RWPE1 (cell line): ENCODE results near the gene CHRM3.

ENCODE experiments used
- CTCF ChIA-PET: fragments of 350-600 bp; sonication (Branson Sonifier 250); formaldehyde crosslinking; extraction: SDS; loops from one replicate; lab custom pipeline; 2021; lab: Yijun Ruan, JAX
- POLR2A ChIA-PET: fragments of 400-600 bp; formaldehyde crosslinking; extraction: SDS; loops from one replicate; lab custom pipeline; 2020; ENCODE audit warnings: antibody characterized with exemption; ENCODE audit not compliant: low non-redundant PET; lab: Yijun Ruan, JAX
- DNase-seq: peaks from one replicate; pipeline ENCODE4 v3.0.0; 2012; ENCODE audit warnings: low spot score
- H3K27ac ChIP-seq: fragments of 450-650 bp; 2 replicates; pipeline ENCODE4 v1.5.1; 2017
- TF ChIP-seq, protein P1 (sequence below): fragments of 450-650 bp; conservative IDR thresholded peaks from 2 replicates; pipeline ENCODE4 v1.5.1; 2017; ENCODE audit warnings: low read depth, mild to moderate bottlenecking

Gene CHRM3

DNA sequence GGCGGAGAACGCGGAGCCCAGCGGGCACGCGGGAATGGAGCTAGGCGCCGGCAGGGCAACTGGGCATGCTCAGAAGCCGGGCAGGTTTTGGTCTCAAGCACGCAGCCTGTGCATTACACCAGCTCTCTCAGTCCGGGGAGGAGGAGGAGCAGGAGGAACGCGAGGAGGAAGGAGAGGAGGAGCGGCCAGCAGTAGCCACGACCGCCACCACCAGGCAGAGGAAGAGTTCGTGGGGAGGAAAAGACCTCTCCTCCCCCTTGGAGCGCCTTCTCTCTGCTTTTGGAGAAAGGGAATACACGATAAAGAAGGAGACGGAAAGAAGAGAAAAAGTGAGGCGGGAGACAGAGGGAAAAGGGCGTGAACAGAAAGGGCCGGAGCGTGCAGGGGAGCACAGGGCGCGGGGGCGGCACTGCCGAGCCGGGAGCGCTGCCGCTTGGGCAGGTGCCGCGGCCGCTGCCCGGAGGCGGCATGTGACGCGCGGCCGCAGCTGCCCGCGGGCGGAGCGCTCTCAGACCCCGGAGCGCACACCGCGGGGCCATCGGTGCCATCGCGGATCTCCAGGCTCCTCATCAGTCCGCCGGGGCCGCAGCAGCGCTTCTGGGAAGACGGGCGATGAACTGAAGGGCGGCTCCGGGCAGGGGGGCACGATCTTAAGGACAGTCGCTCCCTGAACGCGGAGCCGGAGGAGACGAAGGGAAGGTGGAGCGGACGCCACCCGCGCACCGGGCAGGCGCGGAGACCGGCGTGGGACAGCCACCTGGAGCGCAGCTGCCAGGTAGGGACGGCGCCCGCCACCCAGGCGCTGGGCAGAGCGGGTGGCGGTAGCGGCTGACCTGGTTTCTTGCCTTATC lies at the start of gene CHRM3:
Gene CHRM3, plus strand, starts transcription at position 116 of the 851 bp plus-strand sequence. CDS start 520,884 bp downstream, outside the sequence.
- ChIA-PET CTCF (interaction anchor here (0.6 kb wide), 1 partner anchor 335 kb away, joined by 3 read pairs; no protein-coding TSS in a partner anchor), POLR2A (interaction anchor here (0.9 kb wide), 1 partner anchor 428 kb away, joined by 3 read pairs; no protein-coding TSS in a partner anchor)
- peak; percentile 59 for DNase-seq
- TF ChIP-seq, protein P1, sequence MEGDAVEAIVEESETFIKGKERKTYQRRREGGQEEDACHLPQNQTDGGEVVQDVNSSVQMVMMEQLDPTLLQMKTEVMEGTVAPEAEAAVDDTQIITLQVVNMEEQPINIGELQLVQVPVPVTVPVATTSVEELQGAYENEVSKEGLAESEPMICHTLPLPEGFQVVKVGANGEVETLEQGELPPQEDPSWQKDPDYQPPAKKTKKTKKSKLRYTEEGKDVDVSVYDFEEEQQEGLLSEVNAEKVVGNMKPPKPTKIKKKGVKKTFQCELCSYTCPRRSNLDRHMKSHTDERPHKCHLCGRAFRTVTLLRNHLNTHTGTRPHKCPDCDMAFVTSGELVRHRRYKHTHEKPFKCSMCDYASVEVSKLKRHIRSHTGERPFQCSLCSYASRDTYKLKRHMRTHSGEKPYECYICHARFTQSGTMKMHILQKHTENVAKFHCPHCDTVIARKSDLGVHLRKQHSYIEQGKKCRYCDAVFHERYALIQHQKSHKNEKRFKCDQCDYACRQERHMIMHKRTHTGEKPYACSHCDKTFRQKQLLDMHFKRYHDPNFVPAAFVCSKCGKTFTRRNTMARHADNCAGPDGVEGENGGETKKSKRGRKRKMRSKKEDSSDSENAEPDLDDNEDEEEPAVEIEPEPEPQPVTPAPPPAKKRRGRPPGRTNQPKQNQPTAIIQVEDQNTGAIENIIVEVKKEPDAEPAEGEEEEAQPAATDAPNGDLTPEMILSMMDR, result peak; percentile 30; the same call in 1 of the 2 replicates
- H3K27ac ChIP-seq, result no peak within 1 kb of the TSS

- DNase-seq, result no peak
- POLR2A ChIA-PET, result no interaction called here
- H3K27ac ChIP-seq, result no peak overlapping the region
- TF ChIP-seq, protein P1, result no peak
- CTCF ChIA-PET, result no interaction called here
Measured at GRCh38 chr1:239337799-239338430, 48.5 kb upstream of the CHRM3 start.

DNA sequence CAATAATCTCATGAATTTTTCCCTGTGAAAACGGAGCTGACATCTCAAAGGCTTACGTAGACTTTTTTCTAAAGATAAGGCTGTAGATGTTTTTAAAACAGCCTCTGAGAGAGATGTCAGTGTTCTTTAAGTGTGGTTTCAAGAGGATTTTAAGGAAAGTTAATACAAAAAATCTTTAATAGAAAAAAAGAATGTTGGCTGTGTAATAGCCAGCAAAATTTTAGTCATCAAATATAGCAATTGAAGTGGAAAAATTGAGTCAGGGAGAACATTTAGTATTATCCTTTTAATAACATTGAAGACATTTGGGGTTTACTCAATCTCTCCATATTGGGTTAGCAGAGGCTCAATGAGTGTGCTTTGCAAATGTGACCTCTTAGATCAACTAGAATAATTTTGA lies 38.6 kb upstream of the CHRM3 start:
- no peak for DNase-seq
- H3K27ac ChIP-seq, result no peak overlapping the region
- ChIA-PET CTCF (no interaction called here), POLR2A (no interaction called here)
- TF ChIP-seq, protein P1, result no peak

DNA sequence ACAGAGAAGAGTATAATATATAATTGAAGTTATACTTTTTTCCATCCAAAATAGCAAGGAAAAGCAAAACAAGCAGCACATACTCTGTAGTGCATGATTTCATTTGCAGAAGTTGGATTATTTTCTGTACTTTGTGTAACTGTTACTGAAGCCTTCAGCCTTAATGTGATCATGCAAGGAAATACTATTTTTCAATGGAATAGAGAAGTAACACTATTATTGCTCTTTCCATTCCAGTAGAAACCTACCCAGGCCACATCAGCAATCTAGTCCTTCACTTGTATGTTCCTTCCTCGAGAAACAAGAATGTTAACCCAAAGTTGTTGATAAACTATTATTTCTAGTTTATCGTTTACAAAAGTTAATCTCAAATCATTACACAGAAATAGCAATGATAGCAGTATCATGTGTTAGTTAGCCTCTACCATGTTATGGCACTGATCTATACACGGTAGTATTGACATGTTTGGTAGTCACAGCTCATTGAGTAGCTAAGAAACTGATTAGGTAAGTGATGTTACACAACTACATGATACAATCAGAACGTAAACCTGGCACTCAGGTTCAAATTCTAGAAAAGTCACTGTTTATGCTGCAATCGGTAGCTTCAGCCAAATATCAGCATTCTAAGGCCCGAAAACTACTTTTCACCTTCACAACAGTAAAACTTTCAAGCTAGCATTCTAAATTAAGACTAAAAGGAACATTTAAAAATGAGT lies 37.6 kb upstream of the CHRM3 start:
- no peak for DNase-seq
- TF ChIP-seq, protein P1, result no peak
- ChIA-PET CTCF (no interaction called here), POLR2A (no interaction called here)
- no peak overlapping the region for H3K27ac ChIP-seq

- POLR2A ChIA-PET, result no interaction called here
- TF ChIP-seq, protein P1, result no peak
- no peak for DNase-seq
- CTCF ChIA-PET, result interaction anchor here (0.7 kb wide), 1 partner anchor 436 kb away, joined by 10 read pairs; no protein-coding TSS in a partner anchor
- no peak overlapping the region for H3K27ac ChIP-seq
Measured at GRCh38 chr1:239349699-239350098, 36.7 kb upstream of the CHRM3 start.

DNA sequence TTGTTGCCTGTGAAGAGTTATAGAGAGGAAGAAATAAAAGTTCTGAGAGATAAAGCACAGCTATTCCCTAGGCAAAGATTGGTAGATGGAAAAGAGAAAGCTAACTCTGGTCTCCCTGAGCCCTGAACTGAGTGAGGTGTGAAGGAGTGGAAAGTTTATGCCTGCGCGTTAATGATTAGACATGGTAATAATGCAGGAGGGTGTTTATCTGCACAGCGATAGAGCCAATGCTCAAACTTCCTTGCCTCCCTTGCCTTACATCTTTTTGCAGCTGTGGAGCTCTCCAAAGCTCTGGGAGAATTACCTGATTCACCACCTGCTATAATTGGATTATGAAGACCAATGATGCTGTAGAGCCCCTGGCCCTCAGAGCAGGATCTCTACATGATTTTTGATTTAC lies 32.8 kb upstream of the CHRM3 start:
- CTCF ChIA-PET, result no interaction called here
- TF ChIP-seq, protein P1, result no peak

More for the DNA sequence above, 32.8 kb upstream of the CHRM3 start:
- POLR2A ChIA-PET, result no interaction called here
- DNase-seq, result no peak
- H3K27ac ChIP-seq, result no peak overlapping the region
